Suprapubic skin (tissue), 4 donors: Measurements from ENCODE around the gene GSK3A.

Experiments
- CTCF ChIP-seq, 2 donors: fragments of 200-600 bp in 1 of 2; fragments of 450-650 bp in 1 of 2; sonication (generic) in 1 of 2; IDR thresholded peaks; one replicate each; pipeline ENCODE4 v1.5.1; 2016 to 2019; ENCODE audit warnings: antibody characterized with exemption in 2 of 2, mild to moderate bottlenecking in 1 of 2, moderate library complexity in 1 of 2
- POLR2A ChIP-seq, 2 donors: fragments of 450-650 bp; IDR thresholded peaks; one replicate each; pipeline ENCODE4 v1.6.1; 2017; ENCODE audit warnings: antibody characterized with exemption in 2 of 2, mild to moderate bottlenecking in 2 of 2, moderate library complexity in 2 of 2
- POLR2AphosphoS5 ChIP-seq, 3 donors: sonication (generic); formaldehyde crosslinking; IDR thresholded peaks; one replicate each; pipeline ENCODE4 v1.6.1; 2017; ENCODE audit warnings: antibody characterized with exemption in 3 of 3

- no peak for TF ChIP-seq POLR2AphosphoS5 (IDR thresholded peaks at IDR 0.05)
- no peak for TF ChIP-seq POLR2A (IDR thresholded peaks at IDR 0.05)
- TF ChIP-seq CTCF (IDR thresholded peaks at IDR 0.05): no peak
Measured at GRCh38 chr19:42272989-42273406, 30.6 kb upstream of the GSK3A start.
